ENCODE data around the gene FADS2. TPM values are rescaled to one million over a fixed set of nuclear protein-coding genes. Genes with fewer than 3 reads are reported as not detected.

The FADS2 gene
- total RNA-seq, 1 donor from 2014 or later: 175 TPM

GRCh38 chr11:61846362-61847020 lies 18.4 kb downstream of the FADS2 start:
- DNase-seq (ENCODE audit: low read depth): peak; percentile 77

- no peak for DNase-seq (ENCODE audit: low read depth)
These were observed 19.9 kb downstream of the FADS2 start for GRCh38 chr11:61847914-61848581.

- no peak for DNase-seq (ENCODE audit: low read depth)
These were observed 20.5 kb downstream of the FADS2 start for GRCh38 chr11:61848631-61849030.

GRCh38 chr11:61850687-61851086 lies 22.6 kb downstream of the FADS2 start:
- no peak for DNase-seq (ENCODE audit: low read depth)

- DNase-seq (ENCODE audit: low read depth): no peak
These were observed 23.2 kb downstream of the FADS2 start for GRCh38 chr11:61851113-61851899.

- DNase-seq (ENCODE audit: low read depth): no peak
These were observed 23.8 kb downstream of the FADS2 start for GRCh38 chr11:61851900-61852295.

GRCh38 chr11:61853698-61854169 lies 25.6 kb downstream of the FADS2 start:
- no peak for DNase-seq (ENCODE audit: low read depth)

GRCh38 chr11:61854206-61854895 lies 26.3 kb downstream of the FADS2 start:
- DNase-seq (ENCODE audit: low read depth): peak; percentile 67

- no peak for DNase-seq (ENCODE audit: low read depth)
These were observed 27.0 kb downstream of the FADS2 start for GRCh38 chr11:61854966-61855714.

- peak; percentile 68 for DNase-seq (ENCODE audit: low read depth)
These were observed 28.0 kb downstream of the FADS2 start for GRCh38 chr11:61855939-61856680.

GRCh38 chr11:61860054-61860903 lies 32.2 kb downstream of the FADS2 start:
- no peak for DNase-seq (ENCODE audit: low read depth)

- DNase-seq (ENCODE audit: low read depth): no peak
These were observed 33.5 kb downstream of the FADS2 start for GRCh38 chr11:61861634-61862033.

GRCh38 chr11:61862714-61863547 lies 34.8 kb downstream of the FADS2 start:
- DNase-seq (ENCODE audit: low read depth): no peak

- DNase-seq (ENCODE audit: low read depth): no peak
These were observed 35.5 kb downstream of the FADS2 start for GRCh38 chr11:61863548-61864081.

- no peak for DNase-seq (ENCODE audit: low read depth)
These were observed 37.0 kb downstream of the FADS2 start for GRCh38 chr11:61864814-61865775.

- DNase-seq (ENCODE audit: low read depth): no peak
These were observed 38.3 kb downstream of the FADS2 start for GRCh38 chr11:61866231-61866957.
